ENCODE results near the gene TNFSF9.
A peak's percentile ranks its signal among the peaks of the same experiment; 100 is the strongest.
"Not testable (repeated sequence)": the region's sequence is repeated elsewhere in the genome, so short reads cannot be mapped to it uniquely, and the experiment has no call there.

Gene TNFSF9

GRCh38 chr19:6508028-6508771 is 22.6 kb upstream of the TNFSF9 start:
- DNase-seq: not testable (repeated sequence)

GRCh38 chr19:6509118-6509971 is 21.5 kb upstream of the TNFSF9 start:
- no peak for DNase-seq

- DNase-seq: no peak
These were observed 20.2 kb upstream of the TNFSF9 start for GRCh38 chr19:6510618-6511017.

- DNase-seq: no peak
These were observed 16.7 kb upstream of the TNFSF9 start for GRCh38 chr19:6514089-6514488.

- no peak for DNase-seq
These were observed 15.8 kb upstream of the TNFSF9 start for GRCh38 chr19:6514926-6515544.

- DNase-seq: peak; percentile 84
These were observed 14.7 kb upstream of the TNFSF9 start for GRCh38 chr19:6516018-6516658.

- peak; percentile 99 for DNase-seq
These were observed 14.1 kb upstream of the TNFSF9 start for GRCh38 chr19:6516659-6517291.

- no peak for DNase-seq
These were observed 12.5 kb upstream of the TNFSF9 start for GRCh38 chr19:6518145-6518911.

GRCh38 chr19:6519289-6519688 is 11.5 kb upstream of the TNFSF9 start:
- DNase-seq: no peak

GRCh38 chr19:6521718-6522646 is 8.8 kb upstream of the TNFSF9 start:
- peak; percentile 79 for DNase-seq

GRCh38 chr19:6522712-6523111 is 8.1 kb upstream of the TNFSF9 start:
- DNase-seq: no peak

GRCh38 chr19:6524311-6524710 is 6.5 kb upstream of the TNFSF9 start:
- DNase-seq: no peak

- DNase-seq: no peak
These were observed 2.8 kb upstream of the TNFSF9 start for GRCh38 chr19:6527893-6528543.

GRCh38 chr19:6528544-6529121 is 2.2 kb upstream of the TNFSF9 start:
- no peak for DNase-seq

- no peak for DNase-seq
These were observed 1.5 kb upstream of the TNFSF9 start for GRCh38 chr19:6529351-6529750.

- no peak for DNase-seq
These were observed 865 bp upstream of the TNFSF9 start for GRCh38 chr19:6529937-6530385.

GRCh38 chr19:6531163-6531955 is 533 bp downstream of the TNFSF9 start:
- DNase-seq: no peak

- no peak for DNase-seq
These were observed 1.1 kb downstream of the TNFSF9 start for GRCh38 chr19:6531956-6532243.

Data from activated CD8-positive, alpha-beta memory T cell treated with anti-CD3 and anti-CD28 coated beads, Interleukin-2, amount 50 U/mL, for 48 hours (primary cell).